T-helper 1 cell treated with Interleukin-12 subunit alpha and Interleukin-12 subunit beta and Interleukin-4 antibody, amounts not matched to agents 30 μg/mL and 1 μg/mL, for 36 hours (primary cell): ENCODE data around the gene CFH.
"Not testable (repeated sequence)": the region's sequence is repeated elsewhere in the genome, so short reads cannot be mapped to it uniquely, and the experiment has no call there.

Experiments
- H3K27ac Mint-ChIP-seq: one replicate; pipeline ENCODE4 v1.8.0; 2021; ENCODE audit warnings: mild to moderate bottlenecking, mixed read lengths
- H3K27me3 Mint-ChIP-seq: one replicate; pipeline ENCODE4 v1.8.0; 2021; ENCODE audit warnings: low read depth, mixed read lengths
- H3K36me3 Mint-ChIP-seq: one replicate; pipeline ENCODE4 v1.8.0; 2021; ENCODE audit warnings: low read depth, mixed read lengths
- H3K4me1 Mint-ChIP-seq: one replicate; pipeline ENCODE4 v1.8.0; 2021; ENCODE audit warnings: low read depth, mixed read lengths
- H3K4me3 Mint-ChIP-seq: one replicate; pipeline ENCODE4 v1.8.0; 2021; ENCODE audit warnings: mild to moderate bottlenecking, moderate library complexity, mixed read lengths
- H3K9me3 Mint-ChIP-seq: one replicate; pipeline ENCODE4 v1.8.0; 2021; ENCODE audit warnings: mixed read lengths

Gene CFH

DNA sequence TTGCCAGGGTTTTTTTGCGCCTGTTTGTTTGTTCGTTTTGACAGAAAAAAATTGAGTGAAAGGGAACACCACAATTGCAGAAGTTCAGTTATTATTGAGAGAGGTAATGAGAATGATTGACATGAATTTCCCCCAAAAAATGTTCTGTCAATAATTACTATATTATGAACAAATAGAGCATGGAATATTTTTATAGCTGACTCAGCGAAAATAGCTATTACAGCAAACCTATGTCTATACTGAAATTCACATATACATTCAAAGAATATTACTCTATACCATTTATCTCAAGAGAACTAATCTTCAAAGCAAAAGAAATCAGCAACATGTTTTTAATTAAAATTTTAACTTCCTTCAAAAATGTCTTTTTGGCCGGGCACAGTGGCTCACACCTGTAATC lies 118.0 kb downstream of the CFH start:
- H3K4me1 Mint-ChIP-seq, H3K27ac Mint-ChIP-seq, H3K4me3 Mint-ChIP-seq, H3K9me3 Mint-ChIP-seq, H3K27me3 Mint-ChIP-seq, H3K36me3 Mint-ChIP-seq: not testable (repeated sequence)

DNA sequence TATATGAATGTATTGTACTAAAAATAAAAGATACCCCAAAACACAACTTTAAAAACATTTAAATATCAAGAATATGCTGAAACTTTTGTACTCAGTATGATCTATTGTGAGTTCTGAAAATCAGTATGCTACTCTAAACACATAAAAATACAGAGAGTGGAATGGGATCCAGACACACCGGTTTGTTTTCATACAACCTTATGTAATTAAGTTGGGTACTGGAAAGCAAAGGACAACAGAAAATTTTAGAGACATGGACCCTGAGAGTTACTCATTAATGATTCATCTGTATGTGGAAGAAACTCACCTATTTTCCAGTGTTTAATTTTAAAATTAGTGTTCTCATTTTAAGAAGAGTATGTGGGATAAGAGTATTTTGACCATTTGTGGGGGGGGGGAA lies 121.9 kb downstream of the CFH start:
- no peak overlapping the region for H3K4me3 Mint-ChIP-seq
- H3K27ac Mint-ChIP-seq: no peak overlapping the region
- no peaks in the 10 kb centered on the region for H3K27me3 Mint-ChIP-seq
- H3K4me1 Mint-ChIP-seq: no peaks in the 10 kb centered on the region
- no peaks in the 10 kb centered on the region for H3K9me3 Mint-ChIP-seq
- no peaks in the 10 kb centered on the region for H3K36me3 Mint-ChIP-seq

DNA sequence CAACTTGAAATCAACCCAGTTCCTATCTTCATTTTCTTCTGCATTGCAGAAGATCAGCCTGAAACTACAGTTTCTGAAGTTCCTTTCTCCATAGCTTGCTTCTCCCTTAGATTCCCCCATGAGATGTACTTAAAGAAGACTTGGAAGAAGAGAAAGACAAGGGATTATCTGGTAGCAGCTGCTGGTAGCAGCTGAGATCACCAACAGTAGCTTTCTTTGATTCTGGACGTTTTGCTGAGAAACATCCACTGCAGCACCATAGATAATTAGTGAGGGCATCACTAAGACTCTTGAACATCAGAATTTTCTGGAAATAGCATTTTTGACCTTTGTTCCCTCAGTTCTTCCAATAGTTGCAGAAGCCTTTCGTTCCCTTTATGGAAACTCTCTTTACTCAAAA lies 122.3 kb downstream of the CFH start:
- H3K27me3 Mint-ChIP-seq: no peaks in the 10 kb centered on the region
- no peak overlapping the region for H3K4me3 Mint-ChIP-seq
- no peak overlapping the region for H3K27ac Mint-ChIP-seq
- H3K36me3 Mint-ChIP-seq: no peaks in the 10 kb centered on the region
- no peaks in the 10 kb centered on the region for H3K9me3 Mint-ChIP-seq
- H3K4me1 Mint-ChIP-seq: no peaks in the 10 kb centered on the region

DNA sequence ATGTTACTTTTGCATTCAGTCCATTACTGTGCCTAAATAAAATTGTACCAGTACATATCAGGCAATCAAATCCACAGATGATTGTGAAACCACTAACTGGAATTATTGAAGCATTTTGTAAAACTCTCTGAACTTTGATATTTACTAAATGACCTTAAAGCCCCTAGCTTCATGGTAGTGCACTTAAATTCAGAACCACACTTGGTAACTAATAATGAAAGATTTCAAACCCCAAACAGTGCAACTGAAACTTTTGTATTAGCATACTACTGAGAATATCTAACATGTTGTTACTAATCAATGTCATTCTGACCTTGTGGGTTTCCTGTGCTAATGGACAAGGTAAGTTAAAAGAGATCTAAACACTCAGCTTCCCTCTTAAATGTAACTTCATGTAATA lies 122.8 kb downstream of the CFH start, which contains the start of gene CFHR3:
TSS of gene CFHR3 (plus strand) at position 238 of the 400 bp plus-strand sequence. CDS start at position 285, 47 bp downstream.
- Mint-ChIP-seq H3K27me3 (no peaks in the 10 kb centered on the region), H3K4me3 (no peak within 1 kb of the TSS), H3K4me1 (no peaks in the 10 kb centered on the region), H3K9me3 (no peaks in the 10 kb centered on the region), H3K36me3 (no peaks in the 10 kb centered on the region), H3K27ac (no peak within 1 kb of the TSS)

DNA sequence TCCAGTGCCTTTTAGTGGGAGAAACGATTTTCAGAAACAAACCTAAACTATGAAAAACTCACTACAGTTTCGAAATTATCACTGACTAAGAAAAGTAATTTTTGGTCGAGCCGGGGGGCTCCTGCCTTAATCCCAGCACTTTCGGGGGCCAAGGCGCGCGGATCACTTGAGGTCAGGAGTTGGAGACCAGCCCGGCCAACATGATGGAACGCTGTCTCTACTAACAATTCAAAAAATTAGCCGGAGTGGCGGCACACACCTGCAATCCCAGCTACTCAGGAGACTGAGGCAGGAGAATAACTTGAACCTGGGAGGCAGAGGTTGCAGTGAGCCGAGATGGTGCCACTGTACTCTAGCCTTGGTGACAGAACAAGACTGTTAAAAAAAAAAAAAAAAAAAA lies 125.8 kb downstream of the CFH start:
- Mint-ChIP-seq H3K27me3 (no peaks in the 10 kb centered on the region), H3K36me3 (no peaks in the 10 kb centered on the region), H3K27ac (no peak overlapping the region), H3K4me1 (no peaks in the 10 kb centered on the region), H3K9me3 (no peaks in the 10 kb centered on the region), H3K4me3 (no peak overlapping the region)

DNA sequence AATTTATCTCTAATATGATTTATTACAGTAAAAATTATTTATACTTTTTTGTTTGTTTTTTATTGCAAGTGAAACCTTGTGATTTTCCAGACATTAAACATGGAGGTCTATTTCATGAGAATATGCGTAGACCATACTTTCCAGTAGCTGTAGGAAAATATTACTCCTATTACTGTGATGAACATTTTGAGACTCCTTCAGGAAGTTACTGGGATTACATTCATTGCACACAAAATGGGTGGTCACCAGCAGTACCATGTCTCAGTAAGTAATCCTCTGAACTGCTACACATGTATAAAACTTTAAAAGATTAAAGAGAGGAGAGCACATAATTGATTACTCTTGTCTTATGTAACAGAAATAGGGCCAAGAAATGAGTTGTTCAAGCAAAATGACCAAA lies 127.2 kb downstream of the CFH start:
- H3K4me1 Mint-ChIP-seq: no peaks in the 10 kb centered on the region
- H3K9me3 Mint-ChIP-seq: no peaks in the 10 kb centered on the region
- no peak overlapping the region for H3K27ac Mint-ChIP-seq
- H3K27me3 Mint-ChIP-seq: no peaks in the 10 kb centered on the region
- H3K4me3 Mint-ChIP-seq: no peak overlapping the region
- H3K36me3 Mint-ChIP-seq: no peaks in the 10 kb centered on the region

DNA sequence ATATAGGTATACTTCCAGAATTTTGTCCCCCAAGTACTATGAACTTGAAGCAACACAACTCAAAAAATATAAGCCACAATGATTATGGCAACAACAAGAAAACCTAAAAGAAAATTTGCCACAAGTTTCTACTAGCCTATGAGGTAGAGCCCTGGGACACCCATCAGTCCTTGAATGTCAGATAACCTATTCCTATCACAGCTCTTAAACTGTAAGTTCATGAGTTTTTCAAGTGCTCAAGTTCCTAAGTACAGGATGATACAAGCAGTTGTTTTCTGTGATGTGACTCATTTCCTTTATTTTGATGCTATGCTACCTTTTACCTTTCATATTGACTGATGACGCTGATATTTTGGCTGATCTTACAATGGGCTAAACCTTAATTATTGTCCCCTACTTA lies 139.4 kb downstream of the CFH start:
- not testable (repeated sequence) for H3K9me3 Mint-ChIP-seq

DNA sequence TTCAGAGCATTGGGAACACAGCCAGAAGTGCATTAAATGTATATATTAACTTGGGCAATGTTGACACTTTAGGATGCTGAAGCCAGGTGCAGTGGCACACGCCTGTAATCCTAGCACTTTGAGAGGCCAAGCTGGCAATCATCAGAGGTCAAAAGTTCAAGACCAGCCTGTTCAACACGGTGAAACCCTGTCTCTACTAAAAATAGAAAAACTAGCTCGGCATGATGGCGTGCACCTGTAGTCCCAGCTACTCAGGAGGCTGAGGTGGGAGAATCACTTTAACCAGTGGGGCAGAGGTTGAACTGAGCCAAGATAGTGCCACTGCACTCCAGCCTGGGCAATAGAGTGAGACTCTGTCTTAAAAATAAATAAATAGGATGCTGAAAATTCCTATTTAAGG lies 142.3 kb downstream of the CFH start:
- not testable (repeated sequence) for H3K9me3 Mint-ChIP-seq, H3K4me1 Mint-ChIP-seq, H3K27ac Mint-ChIP-seq, H3K4me3 Mint-ChIP-seq, H3K36me3 Mint-ChIP-seq, H3K27me3 Mint-ChIP-seq

More for the DNA sequence above, 139.4 kb downstream of the CFH start:
- H3K27ac Mint-ChIP-seq, H3K4me1 Mint-ChIP-seq, H3K27me3 Mint-ChIP-seq, H3K36me3 Mint-ChIP-seq, H3K4me3 Mint-ChIP-seq: not testable (repeated sequence)
